Renal pelvis (tissue), 3 donors: Measurements from ENCODE around the gene LDLRAD2. TPM values are rescaled to one million over a fixed set of nuclear protein-coding genes. Genes with fewer than 3 reads are reported as not detected.

Experiments used
- polyA plus RNA-seq, 3 donors: library from polyadenylated mRNA; unstranded; fragments of 120-200 nt; gene quantifications; one replicate each; pipeline ENCODE4 v1.2.1, GENCODE V29; 2013; ENCODE audit not compliant: insufficient read length in 3 of 3

The LDLRAD2 gene
- polyA plus RNA-seq, 3 donors: 3.7 to 5.8 (median 4.0) TPM

Other genes with a start within 250 kb of the LDLRAD2 start
- gene RAP1GAP, start 142.9 kb upstream of the LDLRAD2 start, polyA plus RNA-seq: 10 to 100 TPM; 20.8 to 23.1 (median 22.5) TPM
- 10 to 100 TPM; 57.2 to 80.3 (median 70.5) TPM for gene USP48, start 29.1 kb upstream of the LDLRAD2 start, polyA plus RNA-seq
- gene HSPG2, start 125.0 kb downstream of the LDLRAD2 start, polyA plus RNA-seq: 100 to 1,000 TPM; 173 to 209 (median 188) TPM
- under 1 TPM in 1 of 3 donors, not detected in 2; 0.36 TPM for gene CELA3B, start 164.8 kb downstream of the LDLRAD2 start, polyA plus RNA-seq
- not detected for gene CELA3A, start 189.4 kb downstream of the LDLRAD2 start, polyA plus RNA-seq
- 100 to 1,000 TPM; 329 to 369 (median 366) TPM for gene CDC42, start 240.4 kb downstream of the LDLRAD2 start, polyA plus RNA-seq